Measurements from ENCODE around the gene TNIK. TPM values are rescaled to one million over a fixed set of nuclear protein-coding genes. Genes with fewer than 3 reads are reported as not detected.

The TNIK gene
- total RNA-seq, 1 donor, result 24.2 TPM

DNA sequence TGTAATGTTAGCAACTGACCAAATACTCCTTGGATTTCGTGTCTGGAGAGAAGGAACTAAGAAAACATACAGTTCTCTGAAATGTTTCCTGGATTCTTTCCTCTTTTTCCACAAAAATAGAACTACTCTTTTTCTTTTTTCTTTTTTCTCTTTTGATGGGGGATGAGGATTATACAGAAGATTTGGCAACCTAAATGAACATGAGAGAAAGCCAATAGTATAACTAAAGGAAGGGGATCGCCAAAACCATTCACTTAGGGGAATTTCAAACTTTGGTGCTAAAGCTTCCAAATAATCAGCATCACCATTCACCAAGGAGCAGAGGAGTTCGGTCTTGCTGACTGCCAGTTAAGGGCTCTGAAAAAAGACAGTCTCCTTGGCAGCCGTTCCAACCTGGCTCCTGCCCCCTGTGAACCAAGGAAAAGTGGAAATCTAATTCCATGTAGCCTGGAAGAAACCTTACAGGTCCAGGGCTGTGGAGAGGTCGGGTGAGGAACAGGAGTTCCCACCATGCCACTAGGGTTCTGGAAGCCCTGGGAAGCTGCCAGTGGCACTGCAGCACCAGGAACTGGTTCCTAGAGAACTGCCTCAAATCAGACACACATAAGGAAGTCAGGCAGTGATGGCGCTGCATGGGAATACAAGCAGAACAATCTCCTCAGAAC is 176.9 kb downstream of the TNIK start:
- TF ChIP-seq, protein P1, sequence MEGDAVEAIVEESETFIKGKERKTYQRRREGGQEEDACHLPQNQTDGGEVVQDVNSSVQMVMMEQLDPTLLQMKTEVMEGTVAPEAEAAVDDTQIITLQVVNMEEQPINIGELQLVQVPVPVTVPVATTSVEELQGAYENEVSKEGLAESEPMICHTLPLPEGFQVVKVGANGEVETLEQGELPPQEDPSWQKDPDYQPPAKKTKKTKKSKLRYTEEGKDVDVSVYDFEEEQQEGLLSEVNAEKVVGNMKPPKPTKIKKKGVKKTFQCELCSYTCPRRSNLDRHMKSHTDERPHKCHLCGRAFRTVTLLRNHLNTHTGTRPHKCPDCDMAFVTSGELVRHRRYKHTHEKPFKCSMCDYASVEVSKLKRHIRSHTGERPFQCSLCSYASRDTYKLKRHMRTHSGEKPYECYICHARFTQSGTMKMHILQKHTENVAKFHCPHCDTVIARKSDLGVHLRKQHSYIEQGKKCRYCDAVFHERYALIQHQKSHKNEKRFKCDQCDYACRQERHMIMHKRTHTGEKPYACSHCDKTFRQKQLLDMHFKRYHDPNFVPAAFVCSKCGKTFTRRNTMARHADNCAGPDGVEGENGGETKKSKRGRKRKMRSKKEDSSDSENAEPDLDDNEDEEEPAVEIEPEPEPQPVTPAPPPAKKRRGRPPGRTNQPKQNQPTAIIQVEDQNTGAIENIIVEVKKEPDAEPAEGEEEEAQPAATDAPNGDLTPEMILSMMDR (IDR thresholded peaks at IDR 0.05; ENCODE audit: insufficient read depth, low read length), result no peak
- DNase-seq (ENCODE audit: low read depth), result peak; percentile 74
- H3K4me3 ChIP-seq (ENCODE audit: low read depth, low read length), result no peak overlapping the region

DNA sequence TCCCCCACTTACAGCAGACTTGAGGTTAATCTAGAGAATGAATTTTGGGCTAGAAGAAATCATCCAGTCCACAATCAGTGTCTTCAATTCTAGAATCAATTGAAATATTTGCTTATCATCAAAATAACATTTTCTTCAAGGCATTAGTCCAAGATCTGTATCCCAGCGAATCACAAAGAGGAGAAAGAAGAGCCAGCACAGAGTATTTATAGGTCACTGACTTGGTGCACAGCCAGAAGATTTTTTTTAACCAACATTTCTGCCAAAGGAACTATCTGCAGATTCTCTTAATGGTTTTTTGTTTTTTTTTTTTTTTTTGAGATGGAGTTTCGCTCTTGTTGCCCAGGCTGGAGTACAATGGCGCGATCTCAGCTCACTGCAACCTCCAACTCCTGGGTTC is 178.2 kb downstream of the TNIK start:
- H3K4me3 ChIP-seq (ENCODE audit: low read depth, low read length), result no peak overlapping the region
- TF ChIP-seq, protein P1 (IDR thresholded peaks at IDR 0.05; ENCODE audit: insufficient read depth, low read length), result no peak
- DNase-seq (ENCODE audit: low read depth), result peak; percentile 98

DNA sequence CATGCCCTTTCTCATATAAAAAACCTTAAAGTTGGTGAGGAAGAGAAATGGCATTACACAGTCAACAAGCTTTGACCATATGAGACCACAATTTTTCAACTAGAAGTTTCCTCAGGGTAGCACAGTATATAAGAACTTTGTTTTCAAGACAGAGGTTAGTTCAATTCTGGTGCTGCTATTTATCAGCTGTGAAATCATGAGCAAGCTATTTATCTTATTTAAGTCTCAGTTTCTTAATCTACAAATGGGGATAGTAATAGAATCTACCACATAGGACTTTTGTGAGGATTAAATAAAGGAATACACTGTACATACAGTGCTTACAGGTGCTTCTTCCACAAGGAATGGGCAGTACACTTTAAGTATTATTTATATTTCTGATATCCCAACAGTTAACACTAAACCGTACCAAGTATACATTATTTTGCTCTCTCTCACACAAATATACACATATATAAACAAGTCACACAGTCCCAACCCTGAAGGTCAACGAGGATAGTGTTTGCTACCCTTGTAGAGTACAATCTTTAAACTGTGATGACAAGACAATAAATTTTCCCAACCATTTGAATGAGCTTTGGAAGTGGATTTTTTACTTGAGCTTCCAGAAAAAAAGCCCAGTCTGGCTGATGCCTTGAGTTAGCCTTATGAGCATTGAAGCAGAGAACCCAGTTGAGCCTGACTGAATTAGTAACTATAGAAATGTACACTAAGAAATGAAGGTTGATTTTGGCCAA is 178.8 kb downstream of the TNIK start:
- DNase-seq (ENCODE audit: low read depth), result no peak
- TF ChIP-seq, protein P1 (IDR thresholded peaks at IDR 0.05; ENCODE audit: insufficient read depth, low read length), result no peak
- H3K4me3 ChIP-seq (ENCODE audit: low read depth, low read length), result no peak overlapping the region

DNA sequence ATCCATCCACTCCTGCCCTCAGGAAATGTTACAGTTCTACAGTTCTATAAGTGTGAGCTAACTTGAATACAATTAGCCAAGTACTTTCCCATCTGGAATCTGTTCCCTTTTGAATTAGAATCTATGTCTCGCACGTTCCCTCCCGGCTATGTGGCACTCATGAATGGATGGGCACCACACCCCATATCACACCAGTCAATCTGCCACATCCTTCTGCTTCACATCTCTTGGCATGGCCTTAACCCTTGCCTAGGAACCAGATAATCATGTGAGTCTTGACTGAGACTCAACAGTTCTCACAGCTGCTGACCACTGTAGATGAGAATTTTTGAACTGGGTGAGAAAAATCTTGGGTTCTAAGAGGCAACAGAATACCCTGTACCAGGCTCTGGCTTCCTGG is 180.2 kb downstream of the TNIK start:
- no peak overlapping the region for H3K4me3 ChIP-seq (ENCODE audit: low read depth, low read length)
- TF ChIP-seq, protein P1 (IDR thresholded peaks at IDR 0.05; ENCODE audit: insufficient read depth, low read length), result no peak
- no peak for DNase-seq (ENCODE audit: low read depth)

DNA sequence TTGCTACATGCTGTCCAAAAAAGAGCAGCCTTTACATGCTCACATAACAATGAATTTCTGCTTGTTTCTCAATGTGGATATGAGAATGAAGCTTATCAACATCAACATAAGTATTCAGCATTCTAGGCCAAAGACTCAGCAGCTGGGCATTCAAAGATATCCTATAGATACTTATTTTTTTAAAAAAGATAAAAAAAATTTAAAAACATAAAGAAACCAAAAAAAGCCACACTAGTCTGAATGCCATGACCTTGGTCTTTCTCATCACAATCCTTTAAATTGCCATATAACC is 182.0 kb downstream of the TNIK start:
- H3K4me3 ChIP-seq (ENCODE audit: low read depth, low read length), result no peak overlapping the region
- TF ChIP-seq, protein P1 (IDR thresholded peaks at IDR 0.05; ENCODE audit: insufficient read depth, low read length), result no peak
- no peak for DNase-seq (ENCODE audit: low read depth)

DNA sequence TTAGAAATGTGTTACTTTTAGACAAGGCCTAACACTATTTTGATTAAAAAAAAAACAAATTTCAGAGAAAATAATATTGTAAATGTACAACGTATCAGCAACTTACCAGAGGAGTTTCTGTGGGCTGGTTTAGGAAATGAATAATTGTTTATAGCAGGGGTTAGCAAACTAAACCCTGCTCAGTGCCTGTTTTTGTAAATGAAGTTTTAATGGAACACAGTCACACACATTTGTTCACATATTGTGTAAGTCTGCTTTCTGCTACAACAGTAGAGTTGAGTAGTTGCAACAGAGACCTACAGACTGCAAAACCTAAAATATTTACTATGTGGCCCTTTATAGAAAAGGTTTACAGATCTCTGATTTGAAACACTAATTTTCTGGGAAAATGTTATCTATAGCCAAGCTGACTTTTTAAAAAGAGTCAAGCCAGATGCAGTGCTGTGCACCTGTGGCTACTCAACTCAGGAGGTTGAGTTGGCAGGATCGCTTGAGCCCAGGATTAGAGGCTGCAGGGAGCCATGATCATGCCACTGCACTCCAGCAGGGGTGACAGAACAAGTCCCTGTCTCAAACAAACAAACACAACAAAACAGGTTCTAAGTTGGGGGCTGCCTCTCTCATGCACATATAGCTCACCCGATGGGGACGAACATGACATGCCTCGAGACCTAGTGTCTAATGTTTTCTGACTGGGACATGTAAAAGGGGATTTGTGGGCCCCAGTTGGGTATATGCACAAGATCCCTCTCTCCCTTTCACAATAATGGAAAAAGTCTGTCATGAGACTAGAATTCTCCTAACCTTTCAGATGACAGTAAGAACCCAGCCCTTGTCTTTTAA is 182.5 kb downstream of the TNIK start:
- TF ChIP-seq, protein P1 (IDR thresholded peaks at IDR 0.05; ENCODE audit: insufficient read depth, low read length), result no peak
- H3K4me3 ChIP-seq (ENCODE audit: low read depth, low read length), result no peak overlapping the region
- no peak for DNase-seq (ENCODE audit: low read depth)

Measured in fibroblast of the aortic adventitia (primary cell).